Measurements from ENCODE around the gene NTNG1.

Gene NTNG1

DNA sequence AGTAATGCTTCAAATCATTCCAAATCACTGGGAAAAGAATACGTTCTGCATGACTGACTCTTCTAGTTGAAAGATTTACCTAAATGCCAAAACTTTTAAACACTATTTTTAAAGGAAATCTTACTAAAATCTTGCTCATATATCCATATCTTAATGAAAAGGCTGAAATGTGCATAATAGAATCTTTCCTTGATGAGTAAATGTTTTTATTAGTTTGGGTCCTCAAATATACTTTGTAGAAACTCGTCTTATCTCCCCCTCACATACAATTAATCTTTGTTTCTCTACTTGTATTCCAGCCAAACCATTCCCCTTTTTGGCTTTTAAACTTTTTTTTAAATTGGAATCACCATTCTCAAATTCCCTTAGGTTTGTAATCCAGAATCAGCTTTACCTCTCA is 110.2 kb downstream of the NTNG1 start:
- ChIA-PET CTCF (interaction anchor here (0.7 kb wide), 1 partner anchor 499 kb away, joined by 3 read pairs; no protein-coding TSS in a partner anchor), POLR2A (no interaction called here)
- TF ChIP-seq FOXM1 (IDR thresholded peaks at IDR 0.05; ENCODE audit: borderline replicate concordance) (no peak), LEF1 (IDR thresholded peaks at IDR 0.05; ENCODE audit: borderline replicate concordance) (no peak)
- DNase-seq (ENCODE audit: extremely low spot score), result no peak

- no peak for DNase-seq (ENCODE audit: extremely low spot score)
- no peak for TF ChIP-seq LEF1 (IDR thresholded peaks at IDR 0.05; ENCODE audit: borderline replicate concordance)
- CTCF ChIA-PET, result interaction anchor here (0.7 kb wide), 1 partner anchor 498 kb away, joined by 3 read pairs; no protein-coding TSS in a partner anchor
- POLR2A ChIA-PET, result no interaction called here
Observed at GRCh38 chr1:107251839-107252238, 111.0 kb downstream of the NTNG1 start.

GRCh38 chr1:107252271-107252670 is 111.4 kb downstream of the NTNG1 start:
- DNase-seq (ENCODE audit: extremely low spot score), result no peak
- ChIA-PET CTCF (no interaction called here), POLR2A (no interaction called here)
- no peak for TF ChIP-seq L3MBTL2 (conservative IDR thresholded peaks at IDR 0.05)

- CTCF ChIA-PET, result no interaction called here
- POLR2A ChIA-PET, result no interaction called here
- TF ChIP-seq ELF4 (IDR thresholded peaks at IDR 0.05) (no peak), LEF1 (IDR thresholded peaks at IDR 0.05; ENCODE audit: borderline replicate concordance) (no peak), NFRKB (IDR thresholded peaks at IDR 0.05) (no peak), FOXM1 (IDR thresholded peaks at IDR 0.05; ENCODE audit: borderline replicate concordance) (no peak), L3MBTL2 (conservative IDR thresholded peaks at IDR 0.05) (no peak), SP1 (IDR thresholded peaks at IDR 0.05) (no peak), SUZ12 (IDR thresholded peaks at IDR 0.05) (no peak), HDGF (IDR thresholded peaks at IDR 0.05; ENCODE audit: borderline replicate concordance) (no peak), TARDBP (IDR thresholded peaks at IDR 0.05) (no peak), ARNT (IDR thresholded peaks at IDR 0.05) (no peak), ZNF384 (IDR thresholded peaks at IDR 0.05) (no peak), CTBP1 (IDR thresholded peaks at IDR 0.05; ENCODE audit: borderline replicate concordance) (no peak)
- TF ChIP-seq, protein P1, sequence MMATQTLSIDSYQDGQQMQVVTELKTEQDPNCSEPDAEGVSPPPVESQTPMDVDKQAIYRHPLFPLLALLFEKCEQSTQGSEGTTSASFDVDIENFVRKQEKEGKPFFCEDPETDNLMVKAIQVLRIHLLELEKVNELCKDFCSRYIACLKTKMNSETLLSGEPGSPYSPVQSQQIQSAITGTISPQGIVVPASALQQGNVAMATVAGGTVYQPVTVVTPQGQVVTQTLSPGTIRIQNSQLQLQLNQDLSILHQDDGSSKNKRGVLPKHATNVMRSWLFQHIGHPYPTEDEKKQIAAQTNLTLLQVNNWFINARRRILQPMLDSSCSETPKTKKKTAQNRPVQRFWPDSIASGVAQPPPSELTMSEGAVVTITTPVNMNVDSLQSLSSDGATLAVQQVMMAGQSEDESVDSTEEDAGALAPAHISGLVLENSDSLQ (IDR thresholded peaks at IDR 0.05), result no peak
- no peak for DNase-seq (ENCODE audit: extremely low spot score)
Observed at GRCh38 chr1:107254306-107254705, 113.5 kb downstream of the NTNG1 start.

- ChIA-PET CTCF (interaction anchor here (0.6 kb wide), 1 partner anchor 274 kb away, joined by 3 read pairs; no protein-coding TSS in a partner anchor), POLR2A (no interaction called here)
- no peak for TF ChIP-seq SP1 (IDR thresholded peaks at IDR 0.05)
- no peak for TF ChIP-seq HDGF (IDR thresholded peaks at IDR 0.05; ENCODE audit: borderline replicate concordance)
- TF ChIP-seq, protein P1 (IDR thresholded peaks at IDR 0.05), result no peak
- TF ChIP-seq LEF1 (IDR thresholded peaks at IDR 0.05; ENCODE audit: borderline replicate concordance), result no peak
- no peak for TF ChIP-seq ARNT (IDR thresholded peaks at IDR 0.05)
- no peak for TF ChIP-seq SUZ12 (IDR thresholded peaks at IDR 0.05)
- TF ChIP-seq TARDBP (IDR thresholded peaks at IDR 0.05), result no peak
- no peak for TF ChIP-seq ELF4 (IDR thresholded peaks at IDR 0.05)
- no peak for TF ChIP-seq NFRKB (IDR thresholded peaks at IDR 0.05)
- DNase-seq (ENCODE audit: extremely low spot score), result no peak
Observed at GRCh38 chr1:107255469-107255868, 114.6 kb downstream of the NTNG1 start.

DNA sequence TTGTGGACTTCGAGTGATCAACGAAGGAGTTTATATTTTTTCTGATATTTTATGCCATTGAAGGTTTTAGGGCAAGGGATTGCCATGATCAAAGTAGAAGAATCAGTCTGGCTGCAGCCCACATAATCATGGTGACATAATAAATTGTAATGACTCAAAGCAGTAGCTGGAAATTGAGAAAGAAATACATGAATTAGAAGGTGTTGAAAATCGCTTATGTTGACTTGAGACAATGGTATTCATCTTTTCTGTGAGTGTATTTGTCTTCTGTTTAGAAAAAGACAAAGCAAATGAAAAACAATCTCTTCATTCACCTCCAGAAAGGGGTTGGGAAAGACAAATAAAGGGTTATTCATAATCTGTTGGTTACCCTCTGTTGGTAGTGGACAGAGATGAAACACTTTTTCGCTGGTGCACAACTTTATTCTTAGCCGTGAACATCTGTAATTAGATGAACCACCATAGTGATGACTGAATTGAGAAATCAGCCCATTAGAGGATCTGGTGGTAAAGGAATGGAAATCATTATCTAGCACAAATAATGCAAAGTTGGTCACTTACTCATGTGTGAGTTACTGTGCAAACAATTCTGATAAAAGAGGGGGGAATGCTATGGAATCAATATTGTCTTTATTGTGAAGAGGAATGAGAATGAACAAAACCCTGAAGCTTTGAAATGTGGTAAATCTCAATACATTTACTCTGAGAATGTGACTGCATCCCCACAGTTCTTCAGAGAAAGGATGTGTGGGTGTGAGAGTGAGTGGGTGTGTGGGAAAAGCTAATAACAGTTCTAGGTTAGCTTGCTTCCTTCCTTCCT is 121.8 kb downstream of the NTNG1 start:
- POLR2A ChIA-PET, result no interaction called here
- CTCF ChIA-PET, result interaction anchor here (0.6 kb wide), 1 partner anchor 14 kb away, joined by 3 read pairs; no protein-coding TSS in a partner anchor
- no peak for TF ChIP-seq BHLHE40 (IDR thresholded peaks at IDR 0.05; ENCODE audit: borderline replicate concordance)
- no peak for TF ChIP-seq NFRKB (IDR thresholded peaks at IDR 0.05)
- TF ChIP-seq SP1 (IDR thresholded peaks at IDR 0.05), result no peak
- TF ChIP-seq SUZ12 (IDR thresholded peaks at IDR 0.05), result no peak
- no peak for TF ChIP-seq FOXA1 (IDR thresholded peaks at IDR 0.05)
- no peak for TF ChIP-seq ARNT (IDR thresholded peaks at IDR 0.05)
- TF ChIP-seq, protein P1 (IDR thresholded peaks at IDR 0.05), result no peak
- no peak for TF ChIP-seq L3MBTL2 (conservative IDR thresholded peaks at IDR 0.05)
- no peak for TF ChIP-seq TARDBP (IDR thresholded peaks at IDR 0.05)
- no peak for TF ChIP-seq LEF1 (IDR thresholded peaks at IDR 0.05; ENCODE audit: borderline replicate concordance)
- TF ChIP-seq HDGF (IDR thresholded peaks at IDR 0.05; ENCODE audit: borderline replicate concordance), result no peak
- no peak for TF ChIP-seq ZNF384 (IDR thresholded peaks at IDR 0.05)
- no peak for TF ChIP-seq ELF4 (IDR thresholded peaks at IDR 0.05)
- DNase-seq (ENCODE audit: extremely low spot score), result no peak

DNA sequence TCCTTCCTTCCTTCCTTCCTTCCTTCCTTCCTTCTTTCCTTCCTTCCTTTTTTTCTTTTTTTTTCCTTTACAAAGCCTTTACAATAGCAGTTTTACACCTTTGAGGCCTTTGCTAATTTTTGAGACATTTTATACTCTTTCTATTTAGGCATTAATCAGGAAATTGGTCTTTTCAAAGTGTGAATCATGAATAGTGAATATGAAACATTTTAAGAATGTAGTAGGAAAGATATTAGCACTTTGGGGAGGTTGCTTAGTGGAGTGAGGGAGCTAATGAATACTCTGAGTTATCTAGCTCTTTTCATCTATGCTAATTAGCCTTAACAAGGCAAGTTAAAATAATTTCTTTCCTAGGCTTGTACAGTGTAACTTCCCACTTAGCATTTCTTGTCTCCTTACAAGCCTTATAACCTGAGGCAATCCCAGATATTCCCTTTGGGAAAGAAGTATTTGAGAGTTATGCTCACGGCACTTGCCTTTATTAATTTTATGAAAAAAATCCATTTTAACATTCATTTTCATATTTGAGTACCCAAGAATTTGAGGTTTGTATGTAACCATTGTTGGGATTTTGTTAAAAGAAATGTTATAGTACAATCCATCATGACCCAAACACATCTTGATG is 122.6 kb downstream of the NTNG1 start:
- CTCF ChIA-PET, result interaction anchor here (0.6 kb wide), 1 partner anchor 13 kb away, joined by 3 read pairs; no protein-coding TSS in a partner anchor
- no peak for DNase-seq (ENCODE audit: extremely low spot score)

More for the DNA sequence above, 122.6 kb downstream of the NTNG1 start:
- no peak for TF ChIP-seq L3MBTL2 (conservative IDR thresholded peaks at IDR 0.05)
- POLR2A ChIA-PET, result no interaction called here

Data from HEK293T (cell line).